Measurements from ENCODE around the gene ELAVL2. TPM values are rescaled to one million over a fixed set of nuclear protein-coding genes. Genes with fewer than 3 reads are reported as not detected.

The ELAVL2 gene
- polyA plus RNA-seq, 6 donors from 2014 or later, result not detected

DNA sequence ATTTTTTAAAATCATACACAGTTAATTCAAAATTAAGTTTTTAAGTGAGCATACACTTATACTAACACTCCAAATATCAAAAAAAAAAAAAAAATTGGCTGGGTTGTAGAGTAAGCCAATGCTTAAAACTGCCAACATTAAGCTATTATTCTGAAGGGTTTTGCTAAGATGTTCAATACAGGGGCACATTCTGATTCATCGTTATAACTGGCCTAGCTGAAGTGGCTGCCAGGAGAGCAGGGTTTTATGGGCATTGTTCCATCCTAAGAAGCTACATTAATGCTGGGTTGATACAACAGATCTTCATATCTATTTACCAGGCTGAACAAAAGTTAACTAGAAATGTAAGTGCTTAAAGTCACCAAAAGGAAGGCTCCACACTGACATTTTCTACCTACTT, 13.4 kb downstream of the ELAVL2 start:
- Mint-ChIP-seq H3K36me3 (no peaks in the 10 kb centered on the region), H3K4me1 (no peaks in the 10 kb centered on the region), H3K27ac (no peak overlapping the region), H3K27me3 (peaks cover 0 to 6% (median 0%) of the 10 kb centered on the region in 3 donors), H3K9me3 (peaks cover 0 to 5% (median 0%) of the 10 kb centered on the region in 7 donors), H3K4me3 (no peak overlapping the region)
- DNase-seq (no peak), ATAC-seq (ENCODE audit: low read depth in 2 of 2) (no peak)

- no peak overlapping the region for H3K27ac Mint-ChIP-seq
- H3K36me3 Mint-ChIP-seq, result no peaks in the 10 kb centered on the region
- H3K9me3 Mint-ChIP-seq, result peaks cover 0 to 5% (median 0%) of the 10 kb centered on the region in 7 donors
- H3K27me3 Mint-ChIP-seq, result peaks cover 0 to 6% (median 0%) of the 10 kb centered on the region in 3 donors
- H3K4me3 Mint-ChIP-seq, result no peak overlapping the region
- DNase-seq (no peak), ATAC-seq (ENCODE audit: low read depth in 2 of 2) (no peak)
- H3K4me1 Mint-ChIP-seq, result no peaks in the 10 kb centered on the region
These were observed 14.4 kb downstream of the ELAVL2 start for GRCh38 chr9:23811633-23812032.

- Mint-ChIP-seq H3K9me3 (peaks cover 0 to 5% (median 0%) of the 10 kb centered on the region in 7 donors), H3K27me3 (no peaks in the 10 kb centered on the region), H3K27ac (no peak overlapping the region), H3K4me3 (no peak overlapping the region), H3K4me1 (no peaks in the 10 kb centered on the region), H3K36me3 (no peaks in the 10 kb centered on the region)
- ATAC-seq (ENCODE audit: low read depth in 2 of 2) (no peak), DNase-seq (no peak)
These were observed 22.8 kb downstream of the ELAVL2 start for GRCh38 chr9:23803216-23803615.

DNA sequence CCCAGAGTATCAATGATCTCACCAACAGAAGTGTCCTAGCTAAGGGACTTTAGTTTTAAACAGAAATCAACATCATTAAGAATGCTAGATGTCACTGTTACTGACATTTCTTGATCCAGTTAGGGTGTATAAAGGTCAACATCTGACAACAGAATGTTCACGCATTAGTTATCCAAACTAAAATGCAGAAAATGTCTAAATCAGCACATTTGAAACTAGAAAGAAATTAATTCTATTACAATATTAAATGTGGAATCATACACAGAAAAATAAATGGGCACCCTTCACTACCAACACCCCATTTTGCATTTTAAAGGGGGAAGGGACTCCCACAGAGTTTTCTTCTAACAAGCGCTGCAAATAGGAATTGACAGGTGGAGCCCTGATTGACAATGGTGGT, 24.5 kb downstream of the ELAVL2 start:
- Mint-ChIP-seq H3K27ac (no peak overlapping the region), H3K4me3 (no peak overlapping the region)

GRCh38 chr9:23799521-23799920, 26.5 kb downstream of the ELAVL2 start:
- Mint-ChIP-seq H3K4me3 (no peak overlapping the region), H3K4me1 (no peaks in the 10 kb centered on the region), H3K36me3 (no peaks in the 10 kb centered on the region), H3K27me3 (no peaks in the 10 kb centered on the region), H3K27ac (no peak overlapping the region), H3K9me3 (peaks cover 0 to 5% (median 0%) of the 10 kb centered on the region in 7 donors)
- DNase-seq, result no peak
- no peak for ATAC-seq (ENCODE audit: low read depth in 2 of 2)

More for the DNA sequence above, 24.5 kb downstream of the ELAVL2 start:
- H3K27me3 Mint-ChIP-seq, result no peaks in the 10 kb centered on the region
- H3K9me3 Mint-ChIP-seq, result peaks cover 0 to 5% (median 0%) of the 10 kb centered on the region in 7 donors
- ATAC-seq (ENCODE audit: low read depth in 2 of 2), result no peak
- H3K36me3 Mint-ChIP-seq, result no peaks in the 10 kb centered on the region
- DNase-seq, result no peak
- no peaks in the 10 kb centered on the region for H3K4me1 Mint-ChIP-seq

- ATAC-seq (ENCODE audit: low read depth in 2 of 2) (no peak), DNase-seq (no peak)
- Mint-ChIP-seq H3K27ac (no peak overlapping the region), H3K4me1 (no peaks in the 10 kb centered on the region), H3K27me3 (no peaks in the 10 kb centered on the region), H3K36me3 (no peaks in the 10 kb centered on the region), H3K9me3 (peaks cover 0 to 5% (median 0%) of the 10 kb centered on the region in 7 donors), H3K4me3 (no peak overlapping the region)
These were observed 27.7 kb downstream of the ELAVL2 start for GRCh38 chr9:23798325-23798724.

DNA sequence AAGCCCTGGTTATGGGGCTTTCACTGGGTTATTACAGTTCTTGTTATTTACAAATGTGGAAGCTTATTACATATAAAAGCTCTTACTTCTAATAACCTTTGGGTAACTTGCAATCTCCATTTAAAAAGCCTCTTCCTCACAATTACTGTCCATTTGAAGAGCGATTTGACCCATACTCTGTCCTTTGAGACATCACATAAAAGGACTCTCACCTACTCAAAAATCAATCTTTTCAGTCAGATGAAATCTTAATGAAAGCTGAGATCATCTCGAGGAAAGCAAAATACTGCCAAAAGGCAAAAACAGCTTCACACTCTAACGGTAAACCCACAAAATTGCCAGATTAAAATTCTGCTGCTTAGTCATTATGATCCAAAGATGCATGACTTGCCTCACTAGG, 29.8 kb downstream of the ELAVL2 start:
- Mint-ChIP-seq H3K36me3 (no peaks in the 10 kb centered on the region), H3K27ac (no peak overlapping the region), H3K4me1 (no peaks in the 10 kb centered on the region), H3K9me3 (peaks cover 0 to 2% (median 0%) of the 10 kb centered on the region in 7 donors), H3K4me3 (no peak overlapping the region), H3K27me3 (no peaks in the 10 kb centered on the region)
- DNase-seq (no peak), ATAC-seq (ENCODE audit: low read depth in 2 of 2) (no peak)

DNA sequence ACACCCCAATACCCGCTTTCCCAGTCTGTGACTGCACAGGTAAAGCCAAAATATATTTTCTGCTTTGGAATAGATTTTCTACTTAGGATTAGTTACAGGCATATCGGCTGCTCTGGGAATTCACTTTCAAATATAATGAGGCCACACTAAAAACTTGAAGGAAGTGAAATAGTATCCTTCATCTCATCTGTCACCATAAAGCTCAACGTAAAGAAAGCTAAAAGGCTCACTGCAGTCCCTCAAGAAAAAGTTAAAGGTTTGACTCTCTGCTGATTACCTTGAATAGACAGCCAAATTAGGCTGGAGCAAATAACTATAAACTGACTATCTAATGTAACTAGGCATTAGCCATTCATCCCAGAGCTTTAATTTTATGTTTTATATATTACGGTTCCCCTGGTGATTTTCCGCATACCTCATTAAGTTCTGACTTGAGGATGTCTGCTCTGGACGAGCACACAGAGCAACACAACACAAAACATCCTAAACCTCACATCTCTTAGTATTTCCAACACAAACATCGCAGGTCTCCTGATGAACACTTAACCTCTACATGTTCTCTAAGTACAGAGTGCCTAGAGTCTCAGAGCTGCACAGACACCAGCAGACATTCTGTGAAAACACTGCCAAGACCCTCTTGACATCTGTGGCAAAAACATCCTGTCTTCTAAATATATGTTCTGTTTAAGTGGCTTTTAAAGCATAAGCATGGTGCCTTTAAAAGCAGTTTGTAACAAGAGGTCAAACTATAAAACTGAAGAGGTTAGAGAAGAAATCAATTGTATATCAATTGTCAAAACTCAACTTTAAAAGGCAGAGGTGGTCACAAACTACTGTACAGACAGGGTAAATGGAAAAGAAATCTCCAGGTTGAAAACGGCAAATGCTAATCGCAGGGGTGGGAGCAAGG, 35.4 kb downstream of the ELAVL2 start:
- Mint-ChIP-seq H3K9me3 (peaks cover 0 to 5% (median 0%) of the 10 kb centered on the region in 7 donors), H3K4me3 (no peak overlapping the region), H3K36me3 (no peaks in the 10 kb centered on the region), H3K4me1 (no peaks in the 10 kb centered on the region), H3K27me3 (no peaks in the 10 kb centered on the region), H3K27ac (no peak overlapping the region)
- DNase-seq (no peak), ATAC-seq (ENCODE audit: low read depth in 2 of 2) (no peak)

GRCh38 chr9:23789529-23790254, 36.3 kb downstream of the ELAVL2 start:
- Mint-ChIP-seq H3K27me3 (no peaks in the 10 kb centered on the region), H3K4me1 (no peaks in the 10 kb centered on the region), H3K4me3 (no peak overlapping the region), H3K9me3 (peaks cover 0 to 5% (median 0%) of the 10 kb centered on the region in 7 donors), H3K27ac (no peak overlapping the region), H3K36me3 (no peaks in the 10 kb centered on the region)
- no peak for ATAC-seq (ENCODE audit: low read depth in 2 of 2)
- DNase-seq, result no peak

DNA sequence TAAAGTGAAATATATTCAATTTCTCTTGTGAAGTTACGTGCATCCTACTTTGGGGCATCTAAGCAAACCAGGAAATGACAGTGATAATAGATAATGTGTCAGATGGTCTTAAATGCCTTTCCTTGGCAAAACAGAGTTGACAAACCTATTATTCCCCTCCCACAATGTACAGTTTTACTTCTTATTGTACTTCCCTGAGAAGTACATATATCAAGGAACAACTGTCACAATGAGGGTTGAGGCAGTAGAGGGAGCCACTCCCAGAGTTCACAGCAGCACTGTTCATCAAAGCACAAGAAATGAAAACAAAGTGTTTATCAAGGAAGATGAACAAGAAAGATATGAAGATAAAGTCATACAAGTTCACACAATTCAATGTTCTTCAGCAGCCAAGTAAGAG, 41.1 kb downstream of the ELAVL2 start:
- Mint-ChIP-seq H3K27ac (no peak overlapping the region), H3K4me1 (no peaks in the 10 kb centered on the region), H3K4me3 (no peak overlapping the region), H3K36me3 (no peaks in the 10 kb centered on the region), H3K9me3 (peaks cover 0 to 11% (median 3%) of the 10 kb centered on the region in 7 donors), H3K27me3 (no peaks in the 10 kb centered on the region)
- DNase-seq, result no peak
- no peak for ATAC-seq (ENCODE audit: low read depth in 2 of 2)

DNA sequence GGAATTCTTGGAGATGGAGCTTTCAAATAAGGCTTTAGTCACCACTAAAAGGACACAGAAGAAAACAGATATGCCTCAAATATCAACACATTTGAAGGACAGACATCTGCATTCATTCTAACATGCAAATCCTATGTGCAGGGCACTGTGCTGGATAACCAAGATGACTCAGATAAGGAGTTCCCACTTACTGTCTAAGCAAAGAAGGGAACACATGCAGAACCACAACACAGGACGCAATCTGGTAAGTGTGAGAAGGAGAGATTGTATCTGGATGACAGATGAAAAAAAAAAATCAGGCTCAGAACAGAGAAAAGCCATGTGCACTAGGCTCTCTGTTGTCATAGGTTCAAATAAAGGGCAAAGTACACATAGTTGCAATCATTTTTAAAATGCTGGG, 42.5 kb downstream of the ELAVL2 start:
- Mint-ChIP-seq H3K4me1 (no peaks in the 10 kb centered on the region), H3K4me3 (no peak overlapping the region), H3K36me3 (no peaks in the 10 kb centered on the region), H3K27me3 (no peaks in the 10 kb centered on the region), H3K27ac (no peak overlapping the region), H3K9me3 (peaks cover 0 to 11% (median 3%) of the 10 kb centered on the region in 7 donors)
- DNase-seq, result no peak
- ATAC-seq (ENCODE audit: low read depth in 2 of 2), result no peak

GRCh38 chr9:23779220-23779619, 46.8 kb downstream of the ELAVL2 start:
- no peak overlapping the region for H3K4me3 Mint-ChIP-seq
- no peaks in the 10 kb centered on the region for H3K27me3 Mint-ChIP-seq
- no peaks in the 10 kb centered on the region for H3K36me3 Mint-ChIP-seq
- no peak for DNase-seq
- H3K27ac Mint-ChIP-seq, result no peak overlapping the region
- peaks cover 0 to 16% (median 5%) of the 10 kb centered on the region in 7 donors for H3K9me3 Mint-ChIP-seq
- no peak for ATAC-seq (ENCODE audit: low read depth in 2 of 2)
- no peaks in the 10 kb centered on the region for H3K4me1 Mint-ChIP-seq

DNA sequence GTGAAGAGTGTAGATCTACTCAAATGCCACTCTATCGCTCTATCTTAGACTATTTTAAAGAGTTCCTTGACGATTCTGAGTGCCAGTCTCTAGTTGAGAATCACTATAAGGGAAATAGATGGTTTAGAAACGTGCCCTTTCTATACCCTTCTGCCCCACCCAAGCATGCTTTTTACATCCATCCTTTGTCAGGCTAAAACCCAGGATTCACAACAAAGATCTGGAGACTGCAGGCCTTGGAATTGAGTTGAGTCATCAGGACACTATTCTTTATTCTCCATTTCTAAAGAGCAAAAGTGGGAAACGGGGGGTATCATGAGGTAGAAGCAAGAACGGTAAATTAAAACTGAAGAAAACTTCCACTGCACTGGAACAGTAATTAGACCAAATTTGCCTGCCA, 48.7 kb downstream of the ELAVL2 start:
- H3K36me3 Mint-ChIP-seq, result no peaks in the 10 kb centered on the region
- no peak overlapping the region for H3K27ac Mint-ChIP-seq
- H3K4me1 Mint-ChIP-seq, result no peaks in the 10 kb centered on the region
- peaks cover 0 to 7% (median 2%) of the 10 kb centered on the region in 7 donors for H3K9me3 Mint-ChIP-seq
- ATAC-seq (ENCODE audit: low read depth in 2 of 2) (no peak), DNase-seq (no peak)
- no peaks in the 10 kb centered on the region for H3K27me3 Mint-ChIP-seq
- no peak overlapping the region for H3K4me3 Mint-ChIP-seq

- Mint-ChIP-seq H3K4me3 (no peak overlapping the region), H3K4me1 (no peaks in the 10 kb centered on the region)
These were observed 50.5 kb downstream of the ELAVL2 start for GRCh38 chr9:23775549-23775948.

More at GRCh38 chr9:23775549-23775948, 50.5 kb downstream of the ELAVL2 start:
- no peaks in the 10 kb centered on the region for H3K36me3 Mint-ChIP-seq
- no peaks in the 10 kb centered on the region for H3K27me3 Mint-ChIP-seq
- no peak overlapping the region for H3K27ac Mint-ChIP-seq
- peaks cover 0 to 7% (median 2%) of the 10 kb centered on the region in 7 donors for H3K9me3 Mint-ChIP-seq
- ATAC-seq (ENCODE audit: low read depth in 2 of 2) (no peak), DNase-seq (no peak)

All from naive B cell (primary cell).